RWPE1 (cell line): ENCODE results near the gene AGXT.

Experiments used
- CTCF ChIA-PET: fragments of 350-600 bp; sonication (Branson Sonifier 250); formaldehyde crosslinking; extraction: SDS; loops from one replicate; lab custom pipeline; 2021; lab: Yijun Ruan, JAX
- POLR2A ChIA-PET: fragments of 400-600 bp; formaldehyde crosslinking; extraction: SDS; loops from one replicate; lab custom pipeline; 2020; ENCODE audit warnings: antibody characterized with exemption; ENCODE audit not compliant: low non-redundant PET; lab: Yijun Ruan, JAX
- DNase-seq: peaks from one replicate; pipeline ENCODE4 v3.0.0; 2012; ENCODE audit warnings: low spot score
- H3K27ac ChIP-seq: fragments of 450-650 bp; 2 replicates; pipeline ENCODE4 v1.5.1; 2017
- CTCF ChIP-seq: fragments of 450-650 bp; conservative IDR thresholded peaks from 2 replicates; pipeline ENCODE4 v1.5.1; 2017; ENCODE audit warnings: low read depth, mild to moderate bottlenecking

The AGXT gene

GRCh38 chr2:240925568-240926515 is 57.2 kb downstream of the AGXT start:
- TF ChIP-seq CTCF = no peak
- ChIA-PET CTCF (interaction anchor here (0.5 to 1.2 kb wide), 2 partner anchors 12 to 1176 kb away, joined by 4 to 5 read pairs; no protein-coding TSS in a partner anchor), POLR2A (no interaction called here)
- DNase-seq = no peak
- no peak overlapping the region for H3K27ac ChIP-seq

- no peak for DNase-seq
- CTCF ChIA-PET = interaction anchor here (0.6 to 1.2 kb wide), 2 partner anchors 13 to 17 kb away, joined by 4 to 5 read pairs; no protein-coding TSS in a partner anchor
- POLR2A ChIA-PET = no interaction called here
- no peak for TF ChIP-seq CTCF
- H3K27ac ChIP-seq = peak overlapping the region; percentile 11; the same call in 1 of the 2 replicates
Observed at GRCh38 chr2:240926516-240927389, 58.1 kb downstream of the AGXT start.

- DNase-seq = no peak
- no peak overlapping the region for H3K27ac ChIP-seq
- ChIA-PET POLR2A (no interaction called here), CTCF (interaction anchor here (0.6 kb wide), 1 partner anchor 17 kb away, joined by 4 read pairs; no protein-coding TSS in a partner anchor)
- no peak for TF ChIP-seq CTCF
Observed at GRCh38 chr2:240927390-240927781, 58.8 kb downstream of the AGXT start.

- CTCF ChIA-PET = interaction anchor here (0.5 kb wide), 1 partner anchor 57 kb away, joined by 3 read pairs; no protein-coding TSS in a partner anchor
Observed at GRCh38 chr2:240928476-240929363, 60.1 kb downstream of the AGXT start.

More at GRCh38 chr2:240928476-240929363, 60.1 kb downstream of the AGXT start:
- H3K27ac ChIP-seq = no peak overlapping the region
- POLR2A ChIA-PET = no interaction called here
- no peak for TF ChIP-seq CTCF
- no peak for DNase-seq
